ENCODE data around the gene PLA2G15. TPM values are rescaled to one million over a fixed set of nuclear protein-coding genes. Genes with fewer than 3 reads are reported as not detected.

The PLA2G15 gene
- total and polyA plus RNA-seq, 2 of the 13 experiments (the other 11 are each of a cell fraction or from before 2014, with no cell fraction given) = 14.4 to 23.7 TPM

DNA sequence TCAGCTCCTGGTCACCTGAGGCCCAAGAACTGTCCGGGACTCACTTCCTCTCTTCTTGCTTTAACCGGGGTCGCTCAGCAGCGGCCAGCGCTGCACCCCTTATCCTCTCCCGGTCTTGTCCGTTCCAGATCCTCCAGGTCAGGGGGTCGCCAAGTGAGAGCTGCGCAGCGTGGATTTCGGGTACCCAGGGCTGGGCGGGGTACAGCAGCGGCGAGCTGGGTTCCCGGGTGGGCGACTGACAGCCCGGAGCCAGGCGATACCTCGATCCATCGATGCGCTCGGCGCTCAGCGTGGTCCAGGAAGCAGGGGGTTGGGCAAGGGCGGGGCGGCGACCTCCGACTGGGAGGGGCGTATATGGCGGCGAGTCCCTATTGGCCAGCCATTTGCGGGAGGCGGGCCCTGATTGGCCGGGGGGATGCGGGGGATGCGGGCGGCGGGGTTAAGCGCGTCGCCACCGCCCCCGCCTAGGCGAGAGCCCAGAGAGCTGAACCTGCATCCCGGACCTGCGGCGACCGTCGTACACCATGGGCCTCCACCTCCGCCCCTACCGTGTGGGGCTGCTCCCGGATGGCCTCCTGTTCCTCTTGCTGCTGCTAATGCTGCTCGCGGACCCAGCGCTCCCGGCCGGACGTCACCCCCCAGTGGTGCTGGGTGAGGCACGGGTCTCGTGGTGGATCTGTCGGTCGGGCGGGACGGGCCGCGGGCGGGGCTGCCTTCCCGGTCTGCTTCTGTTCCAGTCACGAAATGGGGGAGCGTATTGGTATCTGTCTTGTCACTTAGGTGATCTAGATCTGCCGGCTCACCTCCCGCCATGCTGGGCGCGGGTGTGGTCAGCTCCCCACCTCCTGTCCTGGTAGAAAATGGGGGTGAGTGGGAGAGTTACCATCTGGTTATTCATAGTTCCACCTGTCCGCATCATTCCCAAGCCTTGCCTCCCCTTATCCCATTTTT lies at the start of gene PLA2G15 (continued):
- TF ChIP-seq, protein P1, sequence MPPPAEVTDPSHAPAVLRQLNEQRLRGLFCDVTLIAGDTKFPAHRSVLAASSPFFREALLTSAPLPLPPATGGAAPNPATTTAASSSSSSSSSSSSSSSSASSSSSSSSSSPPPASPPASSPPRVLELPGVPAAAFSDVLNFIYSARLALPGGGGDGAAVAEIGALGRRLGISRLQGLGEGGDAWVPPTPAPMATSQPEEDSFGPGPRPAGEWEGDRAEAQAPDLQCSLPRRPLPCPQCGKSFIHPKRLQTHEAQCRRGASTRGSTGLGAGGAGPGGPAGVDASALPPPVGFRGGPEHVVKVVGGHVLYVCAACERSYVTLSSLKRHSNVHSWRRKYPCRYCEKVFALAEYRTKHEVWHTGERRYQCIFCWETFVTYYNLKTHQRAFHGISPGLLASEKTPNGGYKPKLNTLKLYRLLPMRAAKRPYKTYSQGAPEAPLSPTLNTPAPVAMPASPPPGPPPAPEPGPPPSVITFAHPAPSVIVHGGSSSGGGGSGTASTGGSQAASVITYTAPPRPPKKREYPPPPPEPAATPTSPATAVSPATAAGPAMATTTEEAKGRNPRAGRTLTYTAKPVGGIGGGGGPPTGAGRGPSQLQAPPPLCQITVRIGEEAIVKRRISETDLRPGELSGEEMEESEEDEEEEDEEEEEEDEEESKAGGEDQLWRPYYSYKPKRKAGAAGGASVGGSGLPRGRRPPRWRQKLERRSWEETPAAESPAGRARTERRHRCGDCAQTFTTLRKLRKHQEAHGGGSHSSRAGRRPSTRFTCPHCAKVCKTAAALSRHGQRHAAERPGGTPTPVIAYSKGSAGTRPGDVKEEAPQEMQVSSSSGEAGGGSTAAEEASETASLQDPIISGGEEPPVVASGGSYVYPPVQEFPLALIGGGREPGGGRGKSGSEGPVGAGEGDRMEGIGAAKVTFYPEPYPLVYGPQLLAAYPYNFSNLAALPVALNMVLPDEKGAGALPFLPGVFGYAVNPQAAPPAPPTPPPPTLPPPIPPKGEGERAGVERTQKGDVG (CRISPR knock-in tag; IDR thresholded peaks at IDR 0.05; ENCODE audit: borderline replicate concordance) = peak; percentile 65
- TF ChIP-seq ZNF326 (CRISPR knock-in tag; IDR thresholded peaks at IDR 0.05; ENCODE audit: borderline replicate concordance) = no peak; the same call in 1 of the 2 replicates
- TF ChIP-seq JUNB (CRISPR knock-in tag; IDR thresholded peaks at IDR 0.05; ENCODE audit: borderline replicate concordance) = no peak
- TF ChIP-seq ZBTB43 (CRISPR knock-in tag; conservative IDR thresholded peaks at IDR 0.05) = peak; percentile 56; the same call in 1 of the 2 replicates
- TF ChIP-seq MBNL3 (CRISPR knock-in tag; conservative IDR thresholded peaks at IDR 0.05) = no peak
- TF ChIP-seq ZNF678 (CRISPR knock-in tag; IDR thresholded peaks at IDR 0.05) = no peak
- no peak; the same call in 1 of the 2 replicates for TF ChIP-seq HES4 (CRISPR knock-in tag; IDR thresholded peaks at IDR 0.05; ENCODE audit: borderline replicate concordance)
- TF ChIP-seq TEAD3 (CRISPR knock-in tag; optimal IDR thresholded peaks at IDR 0.05; ENCODE audit: borderline replicate concordance) = peak; percentile 63
- TF ChIP-seq ZNF501 (CRISPR knock-in tag; IDR thresholded peaks at IDR 0.05) = peak; percentile 94
- peak; percentile 79; the same call in 1 of the 2 replicates for TF ChIP-seq PBX3 (CRISPR knock-in tag; IDR thresholded peaks at IDR 0.05; ENCODE audit: borderline replicate concordance)
- TF ChIP-seq ZBTB1 (CRISPR knock-in tag; IDR thresholded peaks at IDR 0.05; ENCODE audit: borderline replicate concordance) = no peak
- TF ChIP-seq SKI (IDR thresholded peaks at IDR 0.05; ENCODE audit: partially characterized antibody) = no peak
- peak; percentile 64 for TF ChIP-seq HNRNPLL (IDR thresholded peaks at IDR 0.05; ENCODE audit: low read depth, low read length, poor library complexity, severe bottlenecking)
- peak; percentile 76; the same call in 1 of the 2 replicates for TF ChIP-seq ZC3H13 (CRISPR knock-in tag; IDR thresholded peaks at IDR 0.05)
- TF ChIP-seq STAG1 (CRISPR knock-in tag; IDR thresholded peaks at IDR 0.05) = no peak
- TF ChIP-seq SOX6 (IDR thresholded peaks at IDR 0.05) = no peak
- TF ChIP-seq SOX6 (CRISPR knock-in tag; IDR thresholded peaks at IDR 0.05) = peak; percentile 69
- peak; percentile 77 for TF ChIP-seq FOXK1 (CRISPR knock-in tag; IDR thresholded peaks at IDR 0.05; ENCODE audit: borderline replicate concordance, low read depth)
- TF ChIP-seq E2F5 (CRISPR knock-in tag; conservative IDR thresholded peaks at IDR 0.05) = peak; percentile 68
- peak; percentile 70; the same call in 1 of the 2 replicates for TF ChIP-seq ZNF280B (CRISPR knock-in tag; IDR thresholded peaks at IDR 0.05; ENCODE audit: borderline replicate concordance)

Measured in HepG2 (cell line).